Measurements from ENCODE around the gene CCDC197.

Gene CCDC197

DNA sequence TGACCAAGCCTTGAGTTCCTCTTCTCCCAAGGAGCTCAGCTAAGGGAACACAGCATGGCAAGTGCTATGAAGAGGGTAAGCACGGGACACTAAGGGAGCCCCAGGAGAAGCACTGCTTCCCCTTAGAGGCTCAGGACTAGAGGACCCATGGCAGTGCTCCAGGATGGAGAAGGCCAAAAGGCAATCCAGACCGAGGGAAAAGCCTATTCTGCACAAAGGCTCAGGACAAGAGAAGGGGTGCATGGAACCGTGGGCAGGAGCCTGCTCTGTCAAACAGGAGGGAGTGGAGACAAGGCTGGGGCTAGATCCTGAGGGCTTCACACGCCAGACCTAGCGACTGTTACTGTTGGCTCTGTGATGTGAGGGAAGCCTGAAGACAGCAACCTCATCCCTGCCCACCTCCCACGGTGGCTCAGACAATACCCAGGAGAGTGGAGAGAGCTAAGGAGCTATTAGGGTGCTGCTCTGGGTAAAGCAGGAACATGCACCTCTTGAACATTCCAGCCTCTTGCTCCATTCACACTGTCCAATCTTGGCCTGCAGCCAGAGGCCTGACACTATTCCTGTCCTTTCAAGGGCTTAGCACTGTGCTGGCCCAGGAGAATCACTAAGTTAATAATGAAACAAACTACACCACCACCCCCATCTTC, 53.3 kb downstream of the CCDC197 start:
- TF ChIP-seq, protein P1, sequence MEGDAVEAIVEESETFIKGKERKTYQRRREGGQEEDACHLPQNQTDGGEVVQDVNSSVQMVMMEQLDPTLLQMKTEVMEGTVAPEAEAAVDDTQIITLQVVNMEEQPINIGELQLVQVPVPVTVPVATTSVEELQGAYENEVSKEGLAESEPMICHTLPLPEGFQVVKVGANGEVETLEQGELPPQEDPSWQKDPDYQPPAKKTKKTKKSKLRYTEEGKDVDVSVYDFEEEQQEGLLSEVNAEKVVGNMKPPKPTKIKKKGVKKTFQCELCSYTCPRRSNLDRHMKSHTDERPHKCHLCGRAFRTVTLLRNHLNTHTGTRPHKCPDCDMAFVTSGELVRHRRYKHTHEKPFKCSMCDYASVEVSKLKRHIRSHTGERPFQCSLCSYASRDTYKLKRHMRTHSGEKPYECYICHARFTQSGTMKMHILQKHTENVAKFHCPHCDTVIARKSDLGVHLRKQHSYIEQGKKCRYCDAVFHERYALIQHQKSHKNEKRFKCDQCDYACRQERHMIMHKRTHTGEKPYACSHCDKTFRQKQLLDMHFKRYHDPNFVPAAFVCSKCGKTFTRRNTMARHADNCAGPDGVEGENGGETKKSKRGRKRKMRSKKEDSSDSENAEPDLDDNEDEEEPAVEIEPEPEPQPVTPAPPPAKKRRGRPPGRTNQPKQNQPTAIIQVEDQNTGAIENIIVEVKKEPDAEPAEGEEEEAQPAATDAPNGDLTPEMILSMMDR (IDR thresholded peaks at IDR 0.05; ENCODE audit: control extremely low read depth, extremely low read depth, low read depth, missing control alignments): no peak
- ChIA-PET CTCF (interaction anchor here (0.9 to 6.9 kb wide), 3 partner anchors 14 to 86 kb away, joined by 3 to 57 read pairs (median 9); no protein-coding TSS in a partner anchor), POLR2A (no interaction called here)
- DNase-seq (ENCODE audit: extremely low spot score): no peak

DNA sequence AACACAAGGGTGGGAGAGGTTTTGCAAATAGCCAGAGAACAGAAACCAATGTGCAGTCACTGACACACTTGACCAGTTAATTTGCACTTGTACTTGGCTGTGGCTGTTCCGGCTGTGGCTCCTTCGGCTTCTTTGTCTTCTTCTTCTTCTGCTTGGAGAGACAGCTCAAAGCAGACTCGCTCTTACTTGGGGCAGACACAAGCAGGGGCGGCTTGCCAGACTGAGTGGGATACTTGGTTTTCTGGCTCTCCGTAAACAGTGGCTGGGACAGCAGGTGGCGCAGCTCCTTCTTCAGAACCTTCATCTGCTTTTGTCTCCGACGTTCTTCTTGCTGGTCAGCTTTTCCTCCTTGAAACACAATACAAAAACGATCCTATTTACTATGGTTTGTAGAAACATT, 54.0 kb downstream of the CCDC197 start:
- TF ChIP-seq, protein P1 (IDR thresholded peaks at IDR 0.05; ENCODE audit: control extremely low read depth, extremely low read depth, low read depth, missing control alignments): peak; percentile 13
- ChIA-PET CTCF (interaction anchor here (0.9 to 4.7 kb wide), 7 partner anchors 13 to 111 kb away, joined by 3 to 36 read pairs (median 7); partner anchors contain the start of genes DDX24 and IFI27L1), POLR2A (no interaction called here)
- no peak for DNase-seq (ENCODE audit: extremely low spot score)

DNA sequence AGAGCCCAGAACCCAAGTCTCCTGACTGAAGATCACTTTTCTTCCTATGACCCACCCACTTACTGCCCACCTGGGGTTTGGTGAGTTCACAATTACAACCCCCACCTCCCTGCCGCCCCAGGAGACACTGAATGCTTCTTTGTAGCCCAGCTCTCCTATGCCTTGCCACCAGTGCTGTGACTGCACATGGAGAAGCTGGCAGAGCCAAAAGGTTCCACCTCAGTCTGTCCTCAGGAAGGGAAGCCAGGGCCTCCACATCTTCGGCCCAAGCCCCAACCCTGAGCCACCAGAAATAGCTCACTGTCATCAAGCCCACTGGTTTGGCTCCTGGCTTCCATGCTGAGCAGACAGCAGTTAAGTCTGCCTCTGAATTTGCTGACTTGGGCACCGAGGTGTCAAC, 54.7 kb downstream of the CCDC197 start:
- no peak for DNase-seq (ENCODE audit: extremely low spot score)

DNA sequence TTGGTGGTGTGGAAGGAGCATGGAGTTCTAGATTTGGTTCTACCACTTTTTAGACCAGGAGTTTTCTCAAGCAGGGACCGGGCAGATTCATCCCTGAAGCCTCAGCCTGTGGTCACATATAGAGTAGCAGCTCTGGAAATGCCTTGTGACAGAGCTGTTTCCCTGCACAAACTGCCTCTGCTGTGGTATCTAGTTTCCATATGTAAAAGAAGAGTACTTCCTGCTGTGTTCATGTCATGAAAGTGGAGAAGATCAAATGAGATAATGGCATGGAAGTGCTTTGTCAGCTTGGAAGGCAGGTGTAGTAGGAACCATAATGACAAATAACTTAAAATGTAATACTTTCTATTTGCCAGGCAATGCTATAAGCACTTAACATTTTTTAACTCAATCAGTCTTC, 55.1 kb downstream of the CCDC197 start:
- ChIA-PET POLR2A (interaction anchor here (1.3 kb wide), 1 partner anchor 29 kb away, joined by 4 read pairs; the partner anchor contains the start of genes DDX24 and IFI27L1), CTCF (interaction anchor here (0.7 to 4.7 kb wide), 8 partner anchors 10 to 112 kb away, joined by 3 to 36 read pairs (median 6); partner anchors contain the start of genes DDX24 and IFI27L1)
- no peak for DNase-seq (ENCODE audit: extremely low spot score)
- TF ChIP-seq, protein P1 (IDR thresholded peaks at IDR 0.05; ENCODE audit: control extremely low read depth, extremely low read depth, low read depth, missing control alignments): no peak

More for the DNA sequence above, 54.7 kb downstream of the CCDC197 start:
- POLR2A ChIA-PET: no interaction called here
- CTCF ChIA-PET: interaction anchor here (0.7 to 4.7 kb wide), 8 partner anchors 10 to 112 kb away, joined by 3 to 36 read pairs (median 6); partner anchors contain the start of genes DDX24 and IFI27L1
- TF ChIP-seq, protein P1 (IDR thresholded peaks at IDR 0.05; ENCODE audit: control extremely low read depth, extremely low read depth, low read depth, missing control alignments): no peak

DNA sequence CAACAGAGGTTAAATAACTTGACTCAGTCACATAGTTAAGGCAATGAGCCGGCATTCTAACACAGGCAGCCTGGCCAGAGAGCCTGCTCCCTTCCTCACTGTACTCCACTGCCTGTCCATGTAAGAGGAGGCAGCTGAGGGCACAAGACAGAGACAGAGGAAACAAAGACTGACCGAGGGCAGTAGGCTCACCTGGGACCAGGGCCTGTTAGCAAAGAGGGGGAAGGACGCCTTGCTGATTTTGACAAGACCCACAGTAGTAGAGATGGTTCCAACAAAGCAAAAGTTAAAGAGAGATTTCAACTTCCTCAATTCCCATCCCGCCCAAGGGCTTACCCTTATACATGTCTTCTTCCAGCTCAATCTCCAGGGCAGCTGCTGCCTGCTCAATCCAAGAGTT, 55.6 kb downstream of the CCDC197 start:
- POLR2A ChIA-PET: interaction anchor here (1.3 kb wide), 1 partner anchor 28 kb away, joined by 4 read pairs; the partner anchor contains the start of genes DDX24 and IFI27L1
- CTCF ChIA-PET: interaction anchor here (0.7 to 4.7 kb wide), 8 partner anchors 9 to 113 kb away, joined by 3 to 36 read pairs (median 6); partner anchors contain the start of genes DDX24 and IFI27L1
- TF ChIP-seq, protein P1 (IDR thresholded peaks at IDR 0.05; ENCODE audit: control extremely low read depth, extremely low read depth, low read depth, missing control alignments): no peak
- DNase-seq (ENCODE audit: extremely low spot score): no peak

DNA sequence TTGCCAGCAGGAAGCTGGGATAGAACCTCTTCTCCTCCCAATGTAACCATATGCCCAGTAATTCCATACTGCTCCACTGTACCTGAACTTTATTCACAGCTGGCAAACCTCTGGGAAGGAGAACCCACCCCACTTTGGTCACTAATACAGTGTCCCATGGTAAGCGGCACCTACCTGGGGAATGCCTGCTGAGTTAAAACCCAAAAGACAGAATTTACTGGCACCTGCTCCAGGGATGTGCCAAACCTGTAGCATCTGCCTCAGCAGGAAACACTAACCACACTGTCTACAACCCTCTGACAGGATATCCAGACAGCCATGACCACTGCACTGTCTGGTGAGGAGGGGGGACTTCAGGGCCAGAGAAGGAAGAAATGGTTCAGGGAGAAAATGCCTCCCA, 57.3 kb downstream of the CCDC197 start:
- ChIA-PET CTCF (interaction anchor here (1.1 to 4.7 kb wide), 6 partner anchors 13 to 82 kb away, joined by 4 to 36 read pairs (median 5); no protein-coding TSS in a partner anchor), POLR2A (no interaction called here)
- TF ChIP-seq, protein P1 (IDR thresholded peaks at IDR 0.05; ENCODE audit: control extremely low read depth, extremely low read depth, low read depth, missing control alignments): no peak
- DNase-seq (ENCODE audit: extremely low spot score): no peak
